Measurements from ENCODE around the gene KCNQ1.

The KCNQ1 gene

DNA sequence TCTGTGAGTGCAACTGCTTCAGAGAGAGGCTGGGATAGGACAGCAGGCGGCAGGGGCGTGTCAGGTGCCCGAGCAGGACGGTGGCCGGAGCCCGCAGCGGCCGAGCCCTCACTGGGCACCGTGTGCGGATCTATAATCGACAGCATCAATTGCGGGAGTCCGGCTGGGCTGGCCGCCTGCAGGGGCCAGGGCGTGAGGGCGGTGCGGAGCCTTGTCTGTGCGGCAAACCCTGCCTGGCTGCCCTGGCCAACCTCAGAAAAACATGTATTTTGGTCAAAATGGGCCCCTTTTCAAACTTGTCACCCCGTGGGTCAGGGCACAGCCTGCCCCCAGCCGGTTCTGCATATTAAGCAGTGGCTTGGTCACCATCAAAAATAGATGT is 346.3 kb downstream of the KCNQ1 start:
- DNase-seq (ENCODE audit: low read depth in 2 of 2, low spot score in 1 of 2): no peak

DNA sequence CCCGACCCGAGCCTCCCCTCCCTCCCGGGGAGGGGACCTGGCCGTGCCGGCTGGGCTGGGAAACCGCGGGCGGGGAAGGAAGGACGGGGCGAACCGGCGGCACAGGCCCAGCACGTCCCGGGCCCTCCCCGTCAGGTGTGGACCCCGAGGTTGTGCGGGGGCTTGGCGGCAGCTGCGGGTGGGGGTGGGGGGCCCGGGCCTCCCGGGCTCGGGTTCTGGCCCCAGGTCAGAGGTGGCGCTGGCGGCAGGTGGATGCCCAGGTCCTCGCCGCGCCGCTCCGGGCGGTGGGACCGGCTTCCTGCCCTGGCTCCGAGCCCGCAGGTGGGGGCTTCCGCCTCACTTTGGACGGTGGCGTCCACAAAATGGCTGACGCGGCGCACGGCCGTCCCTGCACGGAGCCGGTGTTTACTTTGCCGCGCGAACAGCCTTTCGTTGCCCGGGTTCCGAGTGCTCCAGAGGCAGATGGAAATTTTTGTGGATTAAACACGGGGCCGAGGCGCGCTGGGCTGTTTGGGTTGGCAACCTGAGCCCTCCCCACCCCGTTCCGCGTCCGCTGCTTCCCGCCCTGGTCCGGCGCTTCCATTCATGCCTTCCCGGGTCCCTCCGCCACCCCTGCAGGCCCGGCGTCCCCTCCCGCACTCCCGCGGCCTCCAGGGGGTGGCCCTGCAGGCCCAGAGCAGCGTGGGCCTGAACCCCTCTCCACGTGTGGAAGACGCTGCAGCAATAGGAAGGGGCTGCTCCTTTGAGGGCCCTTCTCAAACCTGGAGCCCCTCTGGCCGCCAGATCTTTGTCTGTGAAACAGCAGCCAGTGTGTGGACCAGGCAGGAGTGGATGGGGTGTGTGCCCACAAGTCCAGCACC is 346.9 kb downstream of the KCNQ1 start:
- no peak for DNase-seq (ENCODE audit: low read depth in 2 of 2, low spot score in 1 of 2)

DNA sequence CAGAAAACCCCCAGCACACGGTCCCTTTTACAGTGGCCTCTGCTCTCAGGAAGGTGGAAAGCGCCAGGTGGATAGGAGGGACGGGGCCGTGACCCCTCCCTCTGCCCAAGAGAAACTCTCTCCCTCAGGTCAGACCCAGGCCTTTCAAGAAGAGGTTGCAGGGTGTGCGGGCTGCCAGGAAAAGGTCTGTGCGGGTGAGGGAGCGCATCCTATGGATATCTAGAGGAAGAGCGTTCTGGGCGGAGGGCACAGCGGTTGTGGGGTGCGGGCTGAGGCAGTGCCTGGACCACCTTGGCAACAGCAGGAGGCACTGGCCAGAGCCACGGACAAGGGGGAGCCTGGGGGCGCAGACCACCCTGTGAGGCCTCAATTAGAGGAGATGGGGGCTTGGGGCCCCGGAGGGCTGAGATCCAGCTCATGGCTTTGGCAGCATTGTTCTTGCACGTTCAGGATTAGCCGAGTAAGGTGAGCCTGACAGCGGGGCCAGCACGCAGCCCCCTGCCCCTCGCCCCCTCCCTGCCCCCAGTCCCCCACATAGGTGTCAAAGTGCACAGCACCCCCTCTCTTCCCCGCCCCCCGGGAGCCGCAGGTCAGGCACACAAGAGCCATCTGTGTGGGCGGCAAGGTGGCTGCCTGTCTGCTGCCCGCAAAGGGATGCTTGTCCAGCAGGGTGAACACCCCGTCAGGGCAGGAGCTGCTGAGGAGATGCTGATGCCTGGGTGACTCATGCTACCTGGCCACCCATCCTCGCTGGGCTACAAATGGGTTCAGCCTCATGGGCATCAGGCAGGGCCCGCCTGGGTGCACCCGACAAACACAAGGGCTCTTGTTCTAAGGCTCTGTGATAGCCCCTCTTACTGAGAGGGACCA is 347.8 kb downstream of the KCNQ1 start:
- DNase-seq (ENCODE audit: low read depth in 2 of 2, low spot score in 1 of 2): no peak

DNA sequence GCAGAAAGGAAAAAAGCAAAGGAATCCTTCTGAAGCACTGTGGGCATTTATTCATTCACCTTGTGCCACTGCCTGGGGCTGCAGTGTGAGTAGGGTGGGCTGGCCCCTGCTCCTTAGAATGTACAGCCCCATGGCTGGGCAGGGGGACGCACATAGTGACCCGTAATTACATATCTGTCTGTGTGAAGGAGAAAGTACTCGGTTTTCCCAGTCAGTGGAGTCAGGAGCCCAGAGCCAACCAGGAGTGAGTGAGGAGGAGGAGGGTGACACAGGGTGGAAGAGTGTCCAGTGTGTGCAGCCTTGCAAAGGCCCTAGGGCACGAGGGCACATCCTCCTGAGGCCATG is 348.9 kb downstream of the KCNQ1 start:
- no peak for DNase-seq (ENCODE audit: low read depth in 2 of 2, low spot score in 1 of 2)

DNA sequence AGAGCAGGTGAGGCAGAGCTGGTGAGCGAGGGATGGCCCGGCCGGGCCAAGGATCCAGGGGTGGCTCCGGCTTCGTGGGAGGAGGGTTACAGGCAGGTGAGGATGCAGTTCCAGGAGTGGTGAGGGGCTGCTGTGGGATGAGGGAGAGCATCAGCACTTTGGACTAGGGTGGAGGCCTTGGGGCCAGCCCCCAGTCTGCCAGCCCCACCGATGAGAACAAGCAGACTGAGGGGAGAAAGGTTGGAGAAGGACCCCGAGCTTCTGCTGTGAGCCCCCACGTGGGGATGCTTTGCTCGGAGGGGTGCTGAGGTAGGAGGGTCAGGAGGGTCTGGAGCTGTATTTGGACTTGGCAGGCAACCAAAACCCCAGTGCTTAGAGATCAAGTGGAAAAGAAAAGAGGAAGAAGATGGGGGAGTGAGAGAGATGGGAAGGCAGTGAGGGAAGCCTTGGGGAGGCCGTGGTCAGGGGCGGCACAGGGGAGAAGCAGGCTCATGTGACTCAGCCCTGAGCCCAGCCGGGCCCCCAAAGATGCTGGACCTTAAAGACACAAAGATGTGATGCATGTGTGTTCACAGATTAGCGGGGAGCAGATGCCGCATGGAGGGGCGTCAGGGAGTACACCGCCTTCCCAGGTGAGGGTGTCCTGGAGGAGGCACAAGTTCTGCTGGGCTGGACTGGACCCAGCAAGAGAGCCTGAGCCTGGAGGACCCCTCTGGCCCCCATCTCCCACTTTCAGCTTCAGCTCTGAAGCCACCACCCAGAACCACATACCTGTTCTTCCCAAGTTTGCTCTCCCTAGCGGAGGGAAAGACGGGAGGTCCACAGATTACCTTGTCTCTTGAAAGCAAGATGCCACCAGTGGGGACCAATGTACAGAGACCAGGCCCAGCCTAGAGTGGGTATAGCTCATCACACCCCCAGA is 349.5 kb downstream of the KCNQ1 start:
- DNase-seq (ENCODE audit: low read depth in 2 of 2, low spot score in 1 of 2): no peak

DNA sequence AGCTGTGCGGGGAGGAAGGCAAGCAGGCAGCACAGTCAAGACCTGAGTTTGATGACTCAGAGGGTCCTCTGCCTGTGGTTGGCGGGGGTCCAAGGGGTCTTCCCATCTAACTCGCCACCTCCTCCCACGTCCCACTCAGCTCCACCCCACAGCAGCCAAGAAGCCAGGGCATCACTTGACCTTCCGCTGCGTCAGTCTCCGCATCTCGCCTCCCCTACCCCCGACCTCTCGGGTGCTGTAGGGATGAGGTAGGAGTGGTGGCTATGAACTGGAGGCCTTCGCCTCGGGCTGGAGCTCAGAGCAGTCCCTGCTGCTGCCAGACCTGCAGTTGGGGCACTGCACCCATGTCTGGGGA is 350.1 kb downstream of the KCNQ1 start:
- no peak for DNase-seq (ENCODE audit: low read depth in 2 of 2, low spot score in 1 of 2)

GRCh38 chr11:2795491-2795991 is 350.7 kb downstream of the KCNQ1 start:
- DNase-seq (ENCODE audit: low read depth in 2 of 2, low spot score in 1 of 2): no peak

- DNase-seq (ENCODE audit: low read depth in 2 of 2, low spot score in 1 of 2): no peak
Observed at GRCh38 chr11:2796091-2796490, 351.3 kb downstream of the KCNQ1 start.

GRCh38 chr11:2796508-2797113 is 351.8 kb downstream of the KCNQ1 start:
- no peak for DNase-seq (ENCODE audit: low read depth in 2 of 2, low spot score in 1 of 2)

DNA sequence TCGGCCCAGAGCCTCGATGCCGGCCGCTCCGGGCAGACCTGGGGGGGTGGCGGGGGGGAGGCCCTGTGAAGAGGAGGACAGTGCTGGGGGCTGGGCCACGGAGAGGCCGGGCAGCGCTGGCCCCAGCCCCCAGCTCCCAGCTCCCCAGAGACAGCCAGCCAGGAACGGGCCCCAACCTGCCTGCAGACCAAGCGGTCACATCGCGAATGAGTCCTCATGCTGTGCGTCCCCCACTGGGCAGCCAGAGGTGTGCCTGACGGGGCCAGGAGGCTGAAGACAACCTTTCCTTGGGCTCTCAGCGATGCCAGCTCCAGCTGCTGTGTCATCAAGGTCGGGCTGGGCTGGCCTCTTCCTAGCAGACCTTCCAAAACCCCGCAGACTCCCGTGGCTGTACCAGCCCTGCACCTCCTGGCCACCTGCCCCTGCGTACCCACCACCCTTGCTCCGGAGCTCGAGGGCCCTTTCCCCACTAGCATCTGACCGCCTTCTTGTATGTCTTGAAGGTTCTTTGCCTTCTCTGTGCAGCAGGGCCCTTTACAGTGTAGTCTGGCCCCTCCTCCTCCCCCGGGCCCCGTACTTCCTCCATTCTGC is 352.4 kb downstream of the KCNQ1 start:
- DNase-seq (ENCODE audit: low read depth in 2 of 2, low spot score in 1 of 2): no peak

- DNase-seq (ENCODE audit: low read depth in 2 of 2, low spot score in 1 of 2): no peak
Observed at GRCh38 chr11:2797741-2798361, 353.0 kb downstream of the KCNQ1 start.

DNA sequence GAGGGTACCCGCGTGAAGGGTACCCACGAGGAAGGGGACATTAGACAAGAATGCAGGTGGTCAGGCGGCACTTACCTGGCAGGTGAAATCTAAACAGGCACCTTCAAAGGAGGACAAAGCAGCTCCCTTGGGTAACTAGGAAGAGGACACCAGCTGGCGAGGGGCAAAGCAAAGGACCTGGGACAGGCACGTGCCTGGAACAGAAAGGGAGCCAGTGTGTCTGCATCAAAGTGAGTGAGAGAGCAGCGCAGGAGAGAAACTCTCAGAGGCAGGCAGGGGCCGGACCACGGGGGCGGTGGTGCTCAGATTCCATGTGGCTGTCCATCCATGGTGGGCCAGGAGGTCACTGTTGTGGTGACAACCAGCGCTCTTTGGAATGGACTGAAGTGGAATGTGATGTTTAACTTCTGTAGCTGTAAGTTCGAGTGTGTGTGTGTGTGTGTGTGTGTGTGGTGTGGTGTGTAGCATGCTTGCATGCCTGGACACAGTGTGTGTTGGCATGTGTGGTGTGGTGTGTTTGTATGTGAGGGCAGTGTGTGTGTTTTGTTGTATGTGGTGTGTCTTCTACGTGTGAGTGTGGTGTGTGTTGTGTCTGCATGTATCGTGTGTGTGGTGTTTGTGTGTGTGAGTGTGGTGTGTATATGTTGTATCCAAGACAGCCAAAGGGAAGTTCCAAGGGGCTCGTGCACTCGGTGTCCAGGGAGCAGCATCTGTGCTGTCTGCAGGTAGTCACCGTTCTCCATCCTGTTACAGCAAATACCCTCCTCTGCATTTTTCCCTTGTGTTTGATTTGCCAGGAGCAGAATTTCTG is 354.3 kb downstream of the KCNQ1 start:
- DNase-seq (ENCODE audit: low read depth in 2 of 2, low spot score in 1 of 2): no peak

DNA sequence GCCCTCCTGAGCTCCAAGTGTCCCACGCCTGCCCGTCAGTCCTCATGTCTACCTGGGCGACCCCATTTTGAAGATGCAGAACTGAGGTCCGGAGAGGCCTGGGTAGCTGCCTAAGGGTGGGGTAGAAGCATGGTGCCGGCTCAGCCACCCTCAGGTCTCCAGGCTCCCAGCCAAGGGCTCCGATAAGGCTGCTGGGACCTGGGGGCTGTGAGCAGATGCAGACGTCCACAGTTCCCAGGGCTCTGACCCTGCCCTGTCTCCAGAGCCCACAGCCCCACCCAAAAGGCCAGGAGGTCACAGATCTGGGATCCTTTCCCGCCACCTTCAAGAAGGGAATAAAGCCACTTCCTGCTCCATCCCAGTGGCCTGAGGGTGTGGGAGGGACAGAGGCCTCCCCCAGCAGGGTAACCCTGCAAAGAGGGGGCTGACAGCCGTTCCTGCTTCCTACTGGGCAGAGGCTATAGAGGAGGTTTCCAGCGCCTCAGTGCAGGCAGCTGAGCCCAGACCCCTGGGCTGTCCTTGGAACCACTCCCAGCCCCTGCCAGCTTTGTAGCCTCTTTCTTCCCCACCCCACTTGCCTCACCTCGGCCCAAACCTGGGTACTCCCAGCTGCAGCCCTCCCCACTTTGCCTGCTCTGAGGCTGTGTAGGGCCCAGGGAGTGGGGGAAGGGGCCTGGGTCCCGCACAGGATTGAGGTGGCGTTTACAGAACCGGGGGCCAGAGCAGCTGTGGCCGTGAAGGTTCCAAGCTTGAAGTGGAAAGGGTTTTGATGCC is 355.3 kb downstream of the KCNQ1 start:
- DNase-seq (ENCODE audit: low read depth in 2 of 2, low spot score in 1 of 2): no peak

DNA sequence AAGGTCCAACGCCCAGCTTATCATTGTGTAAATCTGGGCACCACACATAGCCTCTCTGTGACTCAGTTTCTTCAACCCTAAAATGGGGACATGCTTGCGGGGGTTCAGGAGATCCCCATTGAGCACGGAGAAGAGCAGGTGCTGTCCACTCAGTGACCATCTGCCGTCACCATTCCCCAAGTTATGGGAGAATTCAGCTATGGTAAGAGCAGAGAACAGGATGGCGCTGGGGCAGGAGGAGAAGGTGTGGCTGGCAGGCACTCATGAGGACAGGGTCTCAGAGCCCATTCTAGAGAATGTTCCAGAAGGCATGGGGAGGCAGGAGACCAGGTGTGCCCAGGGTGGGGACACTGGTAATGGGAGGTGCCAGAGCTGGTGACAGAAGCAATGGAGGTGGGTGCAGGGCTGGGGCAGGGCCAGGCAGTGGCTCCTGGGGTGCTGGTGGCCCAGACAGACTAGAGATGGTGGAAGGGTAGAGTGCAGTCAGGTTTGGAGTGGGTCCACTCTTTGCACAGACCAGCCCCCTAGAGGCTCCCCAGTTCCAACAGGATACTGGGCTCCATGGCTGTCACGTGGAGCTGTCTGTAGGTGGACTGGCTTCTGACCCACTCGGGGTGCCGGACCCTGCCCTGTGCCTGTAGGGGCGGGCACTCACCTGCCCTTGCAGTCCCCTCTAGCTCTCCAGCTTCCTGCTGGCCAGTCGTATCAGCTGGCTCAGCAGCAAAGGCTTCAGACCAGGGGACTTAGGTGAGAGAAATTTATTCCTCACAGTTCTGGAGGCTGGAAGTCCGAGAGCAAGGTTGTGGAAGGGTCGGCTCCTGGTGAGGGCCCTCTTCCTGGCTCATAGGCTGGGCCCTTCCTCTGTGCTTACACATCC is 356.1 kb downstream of the KCNQ1 start:
- DNase-seq (ENCODE audit: low read depth in 2 of 2, low spot score in 1 of 2): no peak

DNA sequence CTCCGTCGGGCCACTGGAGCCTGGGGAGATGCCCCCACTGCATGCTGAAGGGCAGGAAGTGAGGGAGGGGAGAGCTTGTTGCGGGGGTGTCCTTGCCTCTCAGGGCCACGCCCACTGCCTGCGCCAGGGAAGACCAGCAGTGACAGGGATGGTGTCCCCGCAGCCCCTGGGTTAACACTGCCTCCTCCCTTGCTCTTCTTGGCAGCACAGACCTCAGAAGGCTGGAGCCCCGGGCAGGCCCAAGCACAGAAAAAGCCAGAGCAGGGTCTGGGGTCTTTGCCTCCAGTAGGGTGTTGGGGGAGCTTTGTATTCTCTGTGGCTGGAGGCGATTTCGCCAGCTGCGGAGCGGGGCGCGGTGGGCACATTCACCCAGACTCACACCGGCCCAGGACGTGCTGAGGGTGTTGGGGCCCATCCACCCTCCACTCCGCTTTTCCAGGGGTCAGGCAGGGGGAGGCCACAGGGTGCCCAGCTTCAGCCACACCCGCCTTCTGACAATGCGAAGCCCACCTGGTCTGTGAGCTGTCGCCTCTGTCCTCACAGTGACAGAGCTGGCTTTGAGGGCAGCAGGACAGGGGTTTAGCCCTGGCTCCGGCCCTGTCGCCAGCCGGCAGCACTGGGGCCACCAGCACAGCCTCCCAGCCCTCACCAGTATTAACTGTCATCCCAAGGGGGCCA is 357.0 kb downstream of the KCNQ1 start:
- DNase-seq (ENCODE audit: low read depth in 2 of 2, low spot score in 1 of 2): no peak

DNA sequence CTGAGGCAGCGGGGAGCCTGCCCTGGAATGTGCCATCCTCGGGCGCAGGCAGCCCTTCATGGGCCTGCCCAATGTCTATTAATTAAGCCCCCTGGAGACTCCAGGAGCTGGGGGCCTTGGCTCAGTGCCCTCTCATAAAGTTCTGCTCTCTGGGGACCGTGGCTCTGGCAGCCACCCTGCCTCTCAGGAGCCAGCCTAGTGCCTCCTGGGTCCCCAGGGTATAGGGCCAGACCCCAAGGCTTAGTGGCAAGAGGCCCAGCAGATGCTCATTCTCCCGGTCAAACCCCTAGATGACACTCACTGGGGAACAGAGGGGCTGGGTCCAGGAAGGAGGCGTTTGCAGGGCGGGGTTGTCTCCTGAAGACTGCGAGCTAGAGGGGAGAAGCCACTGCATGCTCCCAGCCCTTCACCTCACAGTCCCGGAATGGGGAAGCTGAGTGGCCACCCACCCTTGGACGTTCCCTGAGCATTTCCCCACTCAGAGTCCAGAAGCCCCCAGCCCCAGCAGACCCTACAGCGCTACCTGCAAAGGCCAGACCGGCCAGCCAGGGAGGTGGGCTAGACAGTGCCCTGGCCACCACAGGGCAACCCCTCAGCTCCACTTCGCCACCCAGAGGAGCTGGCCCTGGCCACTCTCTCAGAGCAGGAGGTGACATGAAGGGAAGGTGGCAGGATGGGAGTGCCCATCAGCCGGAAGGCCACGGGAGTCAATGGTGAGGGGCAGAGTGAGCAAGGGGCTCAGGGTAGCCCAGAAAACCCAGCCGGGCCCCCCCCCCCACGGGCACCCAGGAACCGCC is 357.8 kb downstream of the KCNQ1 start:
- no peak for DNase-seq (ENCODE audit: low read depth in 2 of 2, low spot score in 1 of 2)

Data from stimulated activated CD8-positive, alpha-beta memory T cell treated with anti-CD3 and anti-CD28 coated beads, Interleukin-4, amount 100 ng/mL, for 4 hours (primary cell).